Mesodermal cell (in vitro differentiated cells): ENCODE results near the gene TNP1.

Experiments used
- H3K27ac ChIP-seq: 2 replicates; pipeline ENCODE4 v1.7.0; 2013; ENCODE audit warnings: mild to moderate bottlenecking, low read depth, low read length, moderate library complexity; ENCODE audit not compliant: severe bottlenecking
- H3K36me3 ChIP-seq: 2 replicates; pipeline ENCODE4 v1.7.1; 2013; ENCODE audit warnings: mild to moderate bottlenecking, low read length, moderate library complexity; ENCODE audit not compliant: control insufficient read depth, insufficient read depth
- H3K4me1 ChIP-seq: one replicate; pipeline ENCODE4 v1.7.1; 2013; ENCODE audit warnings: mild to moderate bottlenecking, low read length; ENCODE audit not compliant: insufficient read depth, control insufficient read depth, poor library complexity, severe bottlenecking
- H3K4me3 ChIP-seq: 2 replicates; pipeline ENCODE4 v1.7.0; 2013; ENCODE audit warnings: low read length, control low read depth, mild to moderate bottlenecking; ENCODE audit not compliant: insufficient read depth, poor library complexity, severe bottlenecking; ENCODE audit errors: extremely low read depth
- H3K9me3 ChIP-seq: 2 replicates; pipeline ENCODE4 v1.7.1; 2013; ENCODE audit warnings: mild to moderate bottlenecking, low read length, moderate library complexity; ENCODE audit not compliant: control insufficient read depth
- WGBS, 2 experiments: methylation state at CpG; one replicate each; pipeline ENCODE4 v1.1.5; 2013; ENCODE audit warnings: missing lambda C conversion rate in 2 of 2; ENCODE audit not compliant: insufficient coverage in 2 of 2; 5-methylcytosine and 5-hydroxymethylcytosine counted together

Gene TNP1

GRCh38 chr2:216888887-216889622 is 29.2 kb upstream of the TNP1 start:
- H3K27ac ChIP-seq: no peak overlapping the region
- no peaks in the 10 kb centered on the region for H3K9me3 ChIP-seq
- no peak overlapping the region for H3K4me3 ChIP-seq
- no peaks in the 10 kb centered on the region for H3K4me1 ChIP-seq
- WGBS, 2 experiments: 74 to 79% methylated on average over 8 of the region's 8 CpGs
- H3K36me3 ChIP-seq: no peaks in the 10 kb centered on the region

GRCh38 chr2:216888081-216888480 is 28.2 kb upstream of the TNP1 start:
- Histone ChIP-seq H3K4me3 (no peak overlapping the region), H3K27ac (no peak overlapping the region), H3K9me3 (no peaks in the 10 kb centered on the region), H3K36me3 (no peaks in the 10 kb centered on the region), H3K4me1 (no peaks in the 10 kb centered on the region)
- 75 to 93% methylated on average over 4 to 5 of the region's 5 CpGs for WGBS, 2 experiments

GRCh38 chr2:216887138-216887537 is 27.3 kb upstream of the TNP1 start:
- Histone ChIP-seq H3K9me3 (no peaks in the 10 kb centered on the region), H3K4me3 (no peak overlapping the region), H3K27ac (no peak overlapping the region), H3K4me1 (no peaks in the 10 kb centered on the region), H3K36me3 (no peaks in the 10 kb centered on the region)
- WGBS, 2 experiments: 97 to 100% methylated on average over 7 of the region's 8 CpGs

- Histone ChIP-seq H3K9me3 (no peaks in the 10 kb centered on the region), H3K4me1 (no peaks in the 10 kb centered on the region), H3K27ac (no peak overlapping the region), H3K4me3 (no peak overlapping the region), H3K36me3 (no peaks in the 10 kb centered on the region)
- 93 to 94% methylated on average over 29 to 30 of the region's 32 CpGs for WGBS, 2 experiments
These were observed 25.3 kb upstream of the TNP1 start for GRCh38 chr2:216885117-216885553.

- H3K4me1 ChIP-seq: no peaks in the 10 kb centered on the region
- no peak overlapping the region for H3K4me3 ChIP-seq
- no peaks in the 10 kb centered on the region for H3K36me3 ChIP-seq
- 94 to 100% methylated on average over 2 of the region's 2 CpGs for WGBS, 2 experiments
- H3K27ac ChIP-seq: no peak overlapping the region
- H3K9me3 ChIP-seq: no peaks in the 10 kb centered on the region
These were observed 24.5 kb upstream of the TNP1 start for GRCh38 chr2:216884347-216884746.

- Histone ChIP-seq H3K4me3 (no peak overlapping the region), H3K27ac (no peak overlapping the region), H3K36me3 (no peaks in the 10 kb centered on the region), H3K9me3 (no peaks in the 10 kb centered on the region), H3K4me1 (no peaks in the 10 kb centered on the region)
- 78 to 84% methylated on average over 4 to 6 of the region's 6 CpGs for WGBS, 2 experiments
These were observed 23.0 kb upstream of the TNP1 start for GRCh38 chr2:216882876-216883275.

- H3K4me1 ChIP-seq: no peaks in the 10 kb centered on the region
- 90 to 100% methylated on average over 2 to 3 of the region's 4 CpGs for WGBS, 2 experiments
- H3K36me3 ChIP-seq: no peaks in the 10 kb centered on the region
- H3K27ac ChIP-seq: no peak overlapping the region
- H3K9me3 ChIP-seq: no peaks in the 10 kb centered on the region
- no peak overlapping the region for H3K4me3 ChIP-seq
These were observed 21.5 kb upstream of the TNP1 start for GRCh38 chr2:216881411-216881810.

GRCh38 chr2:216880509-216881184 is 20.8 kb upstream of the TNP1 start:
- Histone ChIP-seq H3K9me3 (no peaks in the 10 kb centered on the region), H3K27ac (no peak overlapping the region), H3K4me1 (no peaks in the 10 kb centered on the region), H3K4me3 (no peak overlapping the region), H3K36me3 (no peaks in the 10 kb centered on the region)
- WGBS, 2 experiments: 94 to 96% methylated on average over 6 to 7 of the region's 7 CpGs

- H3K4me1 ChIP-seq: no peaks in the 10 kb centered on the region
- no peak overlapping the region for H3K27ac ChIP-seq
- WGBS, 2 experiments: 92 to 100% methylated on average over 3 to 4 of the region's 6 CpGs
- H3K36me3 ChIP-seq: no peaks in the 10 kb centered on the region
- H3K4me3 ChIP-seq: no peak overlapping the region
- H3K9me3 ChIP-seq: no peaks in the 10 kb centered on the region
These were observed 20.1 kb upstream of the TNP1 start for GRCh38 chr2:216879727-216880508.

- Histone ChIP-seq H3K27ac (no peak overlapping the region), H3K4me1 (no peaks in the 10 kb centered on the region), H3K36me3 (no peaks in the 10 kb centered on the region), H3K4me3 (no peak overlapping the region), H3K9me3 (no peaks in the 10 kb centered on the region)
- WGBS, 2 experiments: 95 to 98% methylated on average over 4 to 5 of the region's 5 CpGs
These were observed 18.2 kb upstream of the TNP1 start for GRCh38 chr2:216878072-216878471.
